Activated T-cell treated with anti-CD3 and anti-CD28 coated beads, Interleukin-2, amount 50 U/mL, for 1 hour (primary cell): ENCODE measurements around the gene SEPSECS.

Source experiments
- DNase-seq: peaks from one replicate; pipeline ENCODE4 v3.0.0-alpha.2; 2020

SEPSECS gene

GRCh38 chr4:25078523-25078922 lies 81.7 kb downstream of the SEPSECS start:
- no peak for DNase-seq

GRCh38 chr4:25076625-25077398 lies 83.4 kb downstream of the SEPSECS start:
- DNase-seq = no peak

- DNase-seq = no peak
Observed at GRCh38 chr4:25075851-25076250, 84.4 kb downstream of the SEPSECS start.

DNA sequence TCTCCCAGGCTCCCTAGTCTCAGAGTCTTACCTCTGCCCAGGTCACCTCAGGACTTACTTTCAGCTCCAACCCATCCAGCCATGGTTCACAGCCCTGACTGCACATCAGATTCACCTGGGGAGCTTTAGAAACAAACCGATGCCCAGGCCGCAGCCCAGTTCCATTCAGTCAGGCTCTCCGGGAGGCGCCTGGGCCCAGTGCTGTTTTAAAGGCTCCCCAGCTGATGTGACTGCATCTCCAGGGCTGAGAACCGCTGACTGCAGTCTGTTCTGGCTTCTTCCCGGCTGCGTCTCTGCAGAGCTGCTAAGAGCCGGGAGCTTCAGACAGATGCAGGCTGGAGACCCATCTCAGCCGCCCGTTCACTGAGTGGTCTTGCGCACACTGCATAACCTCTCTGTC lies 85.1 kb downstream of the SEPSECS start:
- no peak for DNase-seq

GRCh38 chr4:25070545-25070944 lies 89.7 kb downstream of the SEPSECS start:
- DNase-seq = no peak
